T-helper 17 cell (primary cell): ENCODE results near the gene GYG2. TPM values are rescaled to one million over a fixed set of nuclear protein-coding genes. Genes with fewer than 3 reads are reported as not detected.
"Not testable (repeated sequence)": the region's sequence is repeated elsewhere in the genome, so short reads cannot be mapped to it uniquely, and the experiment has no call there.

Experiments
- ATAC-seq: fragments of 150-1000 bp; cut with Tn5 transposase; 2 replicates; pipeline ENCODE4 v1.10.0; 2021; ENCODE audit warnings: mild to moderate bottlenecking, moderate library complexity
- DNase-seq, 3 donors: peaks; one replicate each; pipeline versions ENCODE4 v3.0.0 to v3.0.0-alpha.2; 2020 to 2021
- H3K9me3 ChIP-seq: one replicate; pipeline ENCODE4 v1.7.0; 2013; ENCODE audit warnings: low read length, mild to moderate bottlenecking; ENCODE audit not compliant: control insufficient read depth, poor library complexity, severe bottlenecking
- H3K27ac Mint-ChIP-seq: one replicate; pipeline ENCODE4 v1.8.0; 2022; ENCODE audit warnings: mild to moderate bottlenecking, moderate library complexity, mixed read lengths
- H3K27me3 Mint-ChIP-seq: one replicate; pipeline ENCODE4 v1.8.0; 2022; ENCODE audit warnings: mixed read lengths
- H3K36me3 Mint-ChIP-seq: one replicate; pipeline ENCODE4 v1.8.0; 2022; ENCODE audit warnings: low read depth, mixed read lengths
- H3K4me1 Mint-ChIP-seq: one replicate; pipeline ENCODE4 v1.8.0; 2022; ENCODE audit warnings: mild to moderate bottlenecking, mixed read lengths
- H3K4me3 Mint-ChIP-seq: one replicate; pipeline ENCODE4 v1.8.0; 2022; ENCODE audit warnings: mild to moderate bottlenecking, moderate library complexity, mixed read lengths
- total RNA-seq, 4 donors: library from RNA in 2 of 4; stranded (reverse) in 2 of 4; gene quantifications; one replicate each; pipeline ENCODE4 v1.2.3 and lab custom pipeline; 2022 to 2026

Gene GYG2
- total RNA-seq = not detected
- 0 to 1.0 reads per million in 2 donors for total RNA-seq (lab: John Stamatoyannopoulos, UW)

GRCh38 chrX:2828344-2828958, at the start of gene GYG2:
Gene GYG2 (plus strand): TSS chrX:2828930. CDS start chrX:2830189, 1,259 bp downstream.
- no peak for ATAC-seq
- Mint-ChIP-seq H3K27ac (no peak within 1 kb of the TSS), H3K36me3 (peaks cover 3% of the 10 kb centered on the region), H3K27me3 (peaks cover 22% of the 10 kb centered on the region), H3K4me1 (no peaks in the 10 kb centered on the region), H3K4me3 (peak within 1 kb of the TSS; percentile 57)
- DNase-seq = no peak
- no peaks in the 10 kb centered on the region for H3K9me3 ChIP-seq

GRCh38 chrX:2780472-2781225, 48.1 kb upstream of the GYG2 start:
- H3K4me1 Mint-ChIP-seq, ATAC-seq, H3K36me3 Mint-ChIP-seq, H3K27ac Mint-ChIP-seq, DNase-seq, H3K4me3 Mint-ChIP-seq, H3K9me3 ChIP-seq: not testable (repeated sequence)
- H3K27me3 Mint-ChIP-seq = peaks cover 12% of the 10 kb centered on the region

GRCh38 chrX:2781226-2781571, 47.5 kb upstream of the GYG2 start:
- H3K4me3 Mint-ChIP-seq = no peak overlapping the region
- ATAC-seq = no peak
- no peaks in the 10 kb centered on the region for H3K36me3 Mint-ChIP-seq
- no peaks in the 10 kb centered on the region for H3K4me1 Mint-ChIP-seq
- peaks cover 12% of the 10 kb centered on the region for H3K27me3 Mint-ChIP-seq
- no peak for DNase-seq
- no peaks in the 10 kb centered on the region for H3K9me3 ChIP-seq
- no peak overlapping the region for H3K27ac Mint-ChIP-seq

GRCh38 chrX:2781698-2782097, 47.0 kb upstream of the GYG2 start:
- Mint-ChIP-seq H3K4me3 (no peak overlapping the region), H3K4me1 (no peaks in the 10 kb centered on the region), H3K36me3 (peaks cover 2% of the 10 kb centered on the region), H3K27me3 (peaks cover 12% of the 10 kb centered on the region), H3K27ac (peak overlapping the region; percentile 53)
- no peak for DNase-seq
- H3K9me3 ChIP-seq = no peaks in the 10 kb centered on the region
- no peak for ATAC-seq

GRCh38 chrX:2782171-2782570, 46.6 kb upstream of the GYG2 start:
- Mint-ChIP-seq H3K27me3 (peaks cover 8% of the 10 kb centered on the region), H3K27ac (peak overlapping the region; percentile 53), H3K4me1 (no peaks in the 10 kb centered on the region), H3K4me3 (no peak overlapping the region), H3K36me3 (peaks cover 3% of the 10 kb centered on the region)
- ATAC-seq = no peak
- no peaks in the 10 kb centered on the region for H3K9me3 ChIP-seq
- no peak for DNase-seq

GRCh38 chrX:2782778-2783177, 46.0 kb upstream of the GYG2 start:
- H3K4me1 Mint-ChIP-seq = no peaks in the 10 kb centered on the region
- ATAC-seq (no peak), DNase-seq (no peak)
- no peak overlapping the region for H3K4me3 Mint-ChIP-seq
- H3K36me3 Mint-ChIP-seq = peaks cover 3% of the 10 kb centered on the region
- H3K27ac Mint-ChIP-seq = peak overlapping the region; percentile 53
- H3K27me3 Mint-ChIP-seq = peaks cover 7% of the 10 kb centered on the region
- no peaks in the 10 kb centered on the region for H3K9me3 ChIP-seq

- H3K27me3 Mint-ChIP-seq = peaks cover 7% of the 10 kb centered on the region
- H3K9me3 ChIP-seq = no peaks in the 10 kb centered on the region
- peaks cover 3% of the 10 kb centered on the region for H3K36me3 Mint-ChIP-seq
- no peaks in the 10 kb centered on the region for H3K4me1 Mint-ChIP-seq
- no peak for DNase-seq
- no peak for ATAC-seq
- H3K4me3 Mint-ChIP-seq = no peak overlapping the region
- no peak overlapping the region for H3K27ac Mint-ChIP-seq
These were observed 44.7 kb upstream of the GYG2 start for GRCh38 chrX:2784026-2784425.

GRCh38 chrX:2785538-2785937, 43.2 kb upstream of the GYG2 start:
- Mint-ChIP-seq H3K4me3 (no peak overlapping the region), H3K27me3 (peaks cover 7% of the 10 kb centered on the region), H3K36me3 (peaks cover 3% of the 10 kb centered on the region), H3K27ac (no peak overlapping the region), H3K4me1 (no peaks in the 10 kb centered on the region)
- no peaks in the 10 kb centered on the region for H3K9me3 ChIP-seq
- DNase-seq (no peak), ATAC-seq (no peak)

GRCh38 chrX:2788980-2789379, 39.8 kb upstream of the GYG2 start:
- DNase-seq = no peak
- Mint-ChIP-seq H3K27ac (no peak overlapping the region), H3K27me3 (peaks cover 6% of the 10 kb centered on the region), H3K4me1 (no peaks in the 10 kb centered on the region), H3K4me3 (no peak overlapping the region), H3K36me3 (peaks cover 3% of the 10 kb centered on the region)
- no peaks in the 10 kb centered on the region for H3K9me3 ChIP-seq
- no peak for ATAC-seq

GRCh38 chrX:2789569-2789968, 39.2 kb upstream of the GYG2 start:
- Mint-ChIP-seq H3K4me1 (no peaks in the 10 kb centered on the region), H3K27me3 (peaks cover 6% of the 10 kb centered on the region), H3K27ac (no peak overlapping the region), H3K36me3 (peaks cover 3% of the 10 kb centered on the region), H3K4me3 (no peak overlapping the region)
- H3K9me3 ChIP-seq = no peaks in the 10 kb centered on the region
- DNase-seq = no peak
- no peak for ATAC-seq

GRCh38 chrX:2793752-2794151, 35.0 kb upstream of the GYG2 start:
- H3K27me3 Mint-ChIP-seq = peaks cover 6% of the 10 kb centered on the region
- H3K4me3 Mint-ChIP-seq = no peak overlapping the region
- H3K36me3 Mint-ChIP-seq = no peaks in the 10 kb centered on the region
- no peak overlapping the region for H3K27ac Mint-ChIP-seq
- no peak for DNase-seq
- H3K9me3 ChIP-seq = no peaks in the 10 kb centered on the region
- H3K4me1 Mint-ChIP-seq = no peaks in the 10 kb centered on the region
- no peak for ATAC-seq

- Mint-ChIP-seq H3K27me3 (peaks cover 6% of the 10 kb centered on the region), H3K4me1 (no peaks in the 10 kb centered on the region), H3K36me3 (no peaks in the 10 kb centered on the region), H3K27ac (no peak overlapping the region), H3K4me3 (no peak overlapping the region)
- ATAC-seq = no peak
- no peaks in the 10 kb centered on the region for H3K9me3 ChIP-seq
- no peak for DNase-seq
These were observed 34.4 kb upstream of the GYG2 start for GRCh38 chrX:2794336-2794735.

- H3K27me3 Mint-ChIP-seq, H3K4me3 Mint-ChIP-seq, H3K4me1 Mint-ChIP-seq, DNase-seq, H3K27ac Mint-ChIP-seq, ATAC-seq, H3K36me3 Mint-ChIP-seq, H3K9me3 ChIP-seq: not testable (repeated sequence)
These were observed 31.9 kb upstream of the GYG2 start for GRCh38 chrX:2796808-2797207.

GRCh38 chrX:2799369-2799768, 29.4 kb upstream of the GYG2 start:
- Mint-ChIP-seq H3K27ac (no peak overlapping the region), H3K4me1 (no peaks in the 10 kb centered on the region), H3K4me3 (no peak overlapping the region), H3K27me3 (no peaks in the 10 kb centered on the region), H3K36me3 (no peaks in the 10 kb centered on the region)
- DNase-seq (no peak), ATAC-seq (no peak)
- no peaks in the 10 kb centered on the region for H3K9me3 ChIP-seq
